GM18499 (cell line): Measurements from ENCODE around the gene EGFL7.
"Not testable (repeated sequence)": the region's sequence is repeated elsewhere in the genome, so short reads cannot be mapped to it uniquely, and the experiment has no call there.

ENCODE experiments used
- ATAC-seq: cut with Tn5 transposase; IDR thresholded peaks from one replicate; pipeline ENCODE4 v1.9.1; 2021; ENCODE audit warnings: moderate number of reproducible peaks; ENCODE audit not compliant: insufficient read depth, unreplicated experiment

EGFL7 gene

GRCh38 chr9:136695955-136696354, 33.2 kb downstream of the EGFL7 start:
- ATAC-seq = no peak

GRCh38 chr9:136696502-136696901, 33.8 kb downstream of the EGFL7 start:
- no peak for ATAC-seq

- no peak for ATAC-seq
Observed at GRCh38 chr9:136697146-136697820, 34.6 kb downstream of the EGFL7 start.

GRCh38 chr9:136697821-136698526, 35.3 kb downstream of the EGFL7 start:
- no peak for ATAC-seq

GRCh38 chr9:136698635-136699246, 36.0 kb downstream of the EGFL7 start:
- no peak for ATAC-seq

- no peak for ATAC-seq
Observed at GRCh38 chr9:136700304-136700703, 37.6 kb downstream of the EGFL7 start.

GRCh38 chr9:136700959-136701667, 38.4 kb downstream of the EGFL7 start:
- no peak for ATAC-seq

- no peak for ATAC-seq
Observed at GRCh38 chr9:136701668-136702053, 38.9 kb downstream of the EGFL7 start.

- no peak for ATAC-seq
Observed at GRCh38 chr9:136703276-136703860, 40.7 kb downstream of the EGFL7 start.

GRCh38 chr9:136704741-136705140, 42.0 kb downstream of the EGFL7 start:
- not testable (repeated sequence) for ATAC-seq

GRCh38 chr9:136705564-136705963, 42.8 kb downstream of the EGFL7 start:
- no peak for ATAC-seq

- ATAC-seq = no peak
Observed at GRCh38 chr9:136707011-136707410, 44.3 kb downstream of the EGFL7 start.

- ATAC-seq = no peak
Observed at GRCh38 chr9:136707849-136708517, 45.3 kb downstream of the EGFL7 start.

- ATAC-seq = no peak
Observed at GRCh38 chr9:136709454-136710109, 46.9 kb downstream of the EGFL7 start.

GRCh38 chr9:136710543-136710942, 47.8 kb downstream of the EGFL7 start:
- ATAC-seq = no peak

- ATAC-seq = not testable (repeated sequence)
Observed at GRCh38 chr9:136711219-136711648, 48.5 kb downstream of the EGFL7 start.

GRCh38 chr9:136711751-136712689, 49.3 kb downstream of the EGFL7 start, which contains the start of gene DIPK1B:
Gene DIPK1B (plus strand): TSS chr9:136712572. CDS start chr9:136712666, 94 bp downstream.
- ATAC-seq = no peak
